GM21447 (cell line): ENCODE measurements around the gene FGFBP3.
"Not testable (repeated sequence)": the region's sequence is repeated elsewhere in the genome, so short reads cannot be mapped to it uniquely, and the experiment has no call there.

Source experiments
- ATAC-seq: cut with Tn5 transposase; IDR thresholded peaks from one replicate; pipeline ENCODE4 v1.9.1; 2021; ENCODE audit not compliant: unreplicated experiment

Gene FGFBP3

DNA sequence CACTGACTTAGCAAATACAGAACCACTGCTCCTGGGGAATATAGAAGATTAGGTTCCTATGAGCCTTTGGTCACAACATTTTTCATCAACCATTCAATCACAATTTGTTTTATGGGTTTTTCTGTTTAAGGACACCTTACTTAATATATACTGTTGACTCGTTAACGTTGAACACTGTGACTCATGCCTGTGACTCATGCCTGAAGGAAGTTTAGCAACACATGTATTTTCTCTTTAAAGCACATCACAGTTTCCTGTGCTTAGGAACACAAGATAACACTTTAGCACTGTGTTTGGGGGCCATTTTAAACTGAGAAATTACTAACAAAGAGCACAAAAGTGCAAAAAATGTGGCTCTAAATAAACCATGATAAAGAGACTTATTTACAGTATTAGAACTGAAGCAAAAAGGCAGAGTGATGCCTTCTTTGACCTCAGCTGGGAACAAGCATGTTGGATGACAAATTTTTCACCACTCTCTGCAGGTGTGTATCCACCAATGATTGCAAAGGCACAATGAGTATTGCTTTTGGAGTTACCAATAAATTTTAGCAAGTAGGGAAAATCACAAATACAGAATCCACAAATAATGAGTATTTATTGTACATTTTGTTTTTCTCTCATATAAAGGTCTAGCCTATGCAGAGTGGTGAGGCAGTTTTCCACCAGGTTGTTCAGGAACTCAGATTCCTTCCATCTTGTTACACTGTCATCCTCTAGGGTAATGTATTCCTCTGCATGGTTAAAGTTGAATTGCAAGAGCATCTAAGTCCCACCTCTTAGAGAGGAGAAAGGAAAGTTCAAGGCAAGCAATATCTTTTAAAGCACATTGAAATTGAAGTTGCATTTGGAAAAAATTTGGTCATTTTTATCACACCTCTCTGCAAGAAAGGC, 7.3 kb downstream of the FGFBP3 start:
- ATAC-seq = no peak

DNA sequence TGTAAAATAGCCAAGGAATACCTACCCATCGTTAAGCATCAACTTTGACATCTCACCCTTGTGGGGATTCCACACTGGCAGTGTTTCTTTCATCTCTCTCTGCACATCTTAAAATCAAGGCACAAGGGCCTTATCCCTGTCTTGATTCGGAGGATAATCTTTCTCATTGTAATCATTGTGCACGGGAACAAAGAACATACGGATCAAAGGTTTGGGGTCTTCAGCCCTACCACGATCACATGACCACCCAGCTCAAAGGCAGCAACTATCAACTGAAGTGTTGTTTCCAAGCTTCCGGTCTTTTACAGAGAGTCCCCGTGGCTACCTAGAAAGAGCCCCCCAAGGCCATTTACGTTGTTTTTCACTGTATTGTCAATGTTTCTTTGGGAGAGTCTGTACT, 11.9 kb downstream of the FGFBP3 start:
- ATAC-seq = no peak

DNA sequence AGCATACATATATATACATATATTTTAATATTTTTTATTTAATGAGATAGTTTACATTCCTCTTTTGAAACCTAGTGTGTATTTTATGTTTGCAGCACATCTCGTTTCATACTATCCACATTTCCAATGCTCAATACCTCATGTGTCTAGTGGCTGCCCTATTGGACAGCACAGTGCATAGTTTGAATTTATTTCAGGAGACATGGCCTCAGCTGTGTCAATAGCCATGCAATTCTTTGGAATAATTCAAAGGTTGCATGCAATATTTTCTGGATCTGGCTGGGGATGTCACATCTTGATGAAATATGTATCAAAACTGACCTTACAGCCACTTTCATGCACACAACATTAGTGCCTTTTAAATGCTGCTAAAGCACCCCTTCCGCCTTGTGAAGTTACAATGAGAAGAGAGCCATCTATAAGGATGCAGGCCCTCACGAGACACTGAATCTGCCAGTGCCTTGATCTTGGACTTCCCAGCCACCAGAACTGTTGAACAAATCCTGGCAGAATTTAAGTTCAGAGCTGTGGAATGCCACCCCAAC, 13.0 kb downstream of the FGFBP3 start:
- ATAC-seq = no peak

DNA sequence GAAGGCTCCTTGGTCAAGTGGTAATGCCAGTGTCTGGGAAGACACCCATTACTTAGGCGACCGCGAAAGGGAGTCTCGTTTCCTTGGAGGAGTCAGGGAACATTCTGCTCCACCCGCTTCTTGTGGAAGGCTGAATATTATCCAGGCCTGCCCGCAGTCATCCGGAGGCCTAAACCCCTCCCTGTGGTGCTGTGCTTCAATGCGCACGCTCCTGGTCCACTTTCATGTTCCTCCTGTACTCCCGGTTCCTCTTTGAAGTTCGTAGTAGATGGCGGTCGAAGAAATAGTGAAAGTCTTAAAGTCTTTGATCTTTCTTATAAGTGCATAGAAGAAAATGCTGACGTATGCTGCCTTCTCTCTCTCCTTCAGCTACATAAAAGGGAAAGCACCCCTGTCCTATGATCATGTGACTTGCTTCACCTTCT, 15.0 kb downstream of the FGFBP3 start:
- ATAC-seq = not testable (repeated sequence)

- no peak for ATAC-seq
These were observed 16.2 kb downstream of the FGFBP3 start for GRCh38 chr10:91893051-91893450.

DNA sequence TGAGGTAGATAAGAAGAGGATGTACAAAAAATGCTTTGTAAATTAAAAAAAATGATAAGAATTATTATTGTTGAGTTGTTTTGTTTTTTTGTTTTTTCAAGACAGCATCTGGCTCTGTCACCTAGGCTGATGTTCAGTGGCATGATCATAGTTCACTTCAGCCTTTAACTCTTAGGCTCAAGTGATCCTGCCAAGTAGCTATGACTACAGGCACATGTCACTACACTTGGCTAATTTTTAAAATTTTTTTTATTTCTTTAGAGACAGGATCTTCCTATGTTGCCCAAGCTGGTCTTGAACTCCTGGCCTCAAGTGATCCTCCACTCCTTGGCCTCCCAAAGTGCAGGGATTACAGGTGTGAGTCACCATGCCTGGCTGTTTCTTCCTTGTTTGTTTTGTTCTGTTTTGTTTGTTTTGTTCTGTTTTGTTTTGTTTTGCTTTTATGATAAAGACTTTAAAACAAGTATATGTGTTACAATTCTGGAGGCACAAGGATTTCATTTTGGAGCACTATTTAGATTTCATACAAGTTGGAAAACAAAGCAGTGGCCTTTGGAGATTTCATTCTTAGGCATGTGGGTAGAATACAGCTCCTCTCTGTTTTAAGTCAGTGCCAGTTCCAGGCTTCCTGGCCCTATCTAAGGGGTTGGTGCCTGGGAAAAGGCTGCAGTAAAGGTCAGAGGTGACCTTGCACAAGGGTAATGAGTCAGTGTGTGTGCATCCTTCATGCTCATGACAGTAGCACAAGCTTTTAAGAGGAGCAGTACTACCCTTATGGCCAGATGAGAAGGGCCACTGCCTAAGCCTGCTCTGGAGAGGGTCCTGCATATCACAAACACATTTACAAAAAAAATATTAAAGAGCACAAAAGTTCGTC, 17.9 kb downstream of the FGFBP3 start:
- no peak for ATAC-seq

DNA sequence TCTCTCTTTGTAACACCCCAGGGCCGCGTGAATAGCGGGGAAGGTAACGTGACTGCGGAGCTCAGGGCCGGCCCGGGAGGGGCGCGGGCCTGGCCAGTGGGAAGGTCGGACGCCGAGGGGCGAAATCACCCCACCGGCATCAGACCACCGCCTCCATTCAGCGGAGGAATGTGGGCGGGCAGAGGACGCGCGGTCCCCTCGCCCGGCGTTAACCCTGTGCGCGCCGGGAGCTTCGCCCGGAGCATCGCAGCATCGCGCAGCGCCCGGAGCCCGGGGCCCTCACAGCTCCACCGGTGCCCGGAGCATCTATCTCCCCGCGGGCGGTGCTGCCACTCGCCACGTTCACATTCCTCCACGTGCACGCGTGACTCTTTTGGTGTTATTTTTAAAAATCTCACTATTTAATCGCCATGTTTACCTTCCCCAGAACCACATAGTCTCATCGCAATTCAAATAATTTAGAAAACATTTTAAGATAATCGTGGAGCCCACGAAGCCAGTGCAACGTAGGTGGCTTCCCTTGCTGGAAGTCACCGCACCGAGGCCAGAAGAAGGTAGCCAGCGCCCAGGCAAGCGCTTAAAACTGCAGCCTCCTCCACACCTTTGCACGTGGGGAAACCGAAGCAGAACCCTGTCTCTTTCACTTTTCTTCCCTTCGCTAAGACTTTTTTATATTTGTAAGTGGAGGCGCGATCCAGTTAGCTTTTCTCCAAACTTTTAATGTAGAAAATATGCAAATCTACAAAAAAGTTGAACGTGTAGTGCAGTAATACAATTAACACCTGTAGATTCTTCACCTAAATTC, 21.8 kb downstream of the FGFBP3 start:
- ATAC-seq = no peak

GRCh38 chr10:91886954-91887271, 22.4 kb downstream of the FGFBP3 start:
- ATAC-seq = no peak

GRCh38 chr10:91885362-91886079, 23.8 kb downstream of the FGFBP3 start:
- no peak for ATAC-seq

- no peak for ATAC-seq
These were observed 24.8 kb downstream of the FGFBP3 start for GRCh38 chr10:91884536-91884935.

GRCh38 chr10:91883549-91884444, 25.5 kb downstream of the FGFBP3 start:
- no peak for ATAC-seq

- no peak for ATAC-seq
These were observed 29.0 kb downstream of the FGFBP3 start for GRCh38 chr10:91880310-91880709.

- no peak for ATAC-seq
These were observed 29.6 kb downstream of the FGFBP3 start for GRCh38 chr10:91879515-91880170.

DNA sequence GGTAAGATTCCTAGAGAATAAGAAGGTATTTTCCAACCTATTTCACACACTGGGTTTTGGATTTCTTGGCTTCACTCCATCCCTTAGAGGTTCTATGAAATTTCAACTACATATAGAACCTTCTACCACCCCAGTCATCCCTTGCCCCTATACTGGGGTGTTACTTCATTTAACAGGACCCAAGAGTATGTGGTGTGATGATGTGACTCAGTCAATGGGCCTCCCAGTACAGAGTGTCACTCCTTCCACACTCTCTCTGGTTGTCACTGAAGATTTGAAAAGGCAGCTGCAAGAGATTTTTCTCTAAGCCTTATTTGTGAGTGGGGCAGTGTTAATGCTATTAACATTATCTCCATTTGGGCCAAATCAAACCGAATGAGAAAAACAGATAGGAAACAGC, 33.5 kb downstream of the FGFBP3 start:
- ATAC-seq = no peak

- no peak for ATAC-seq
These were observed 34.1 kb downstream of the FGFBP3 start for GRCh38 chr10:91875156-91875555.

DNA sequence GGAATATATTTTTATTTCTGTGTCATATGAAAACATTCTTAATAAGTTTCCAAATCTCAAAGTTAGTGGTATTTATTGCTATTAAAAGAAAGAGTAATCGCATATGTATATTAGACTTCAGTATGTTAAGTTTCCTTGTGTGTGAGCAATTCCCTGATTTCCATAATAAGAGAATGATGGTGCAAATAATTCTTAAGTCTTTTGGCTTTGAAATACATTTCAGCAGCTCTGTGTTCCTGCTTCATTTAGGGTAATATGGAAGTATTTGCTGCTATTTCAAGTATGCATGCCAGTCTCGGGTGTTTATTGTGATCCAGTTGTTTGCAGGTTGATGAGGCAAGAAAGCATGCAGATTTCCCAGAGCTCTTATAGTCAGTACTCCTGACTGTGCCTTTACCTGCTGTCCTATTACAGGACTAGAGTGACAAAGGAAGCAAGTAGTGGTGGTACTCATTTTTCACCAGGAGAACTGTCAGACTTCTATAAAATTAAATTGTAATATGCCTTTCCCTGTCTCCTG, 43.7 kb downstream of the FGFBP3 start:
- ATAC-seq = no peak

DNA sequence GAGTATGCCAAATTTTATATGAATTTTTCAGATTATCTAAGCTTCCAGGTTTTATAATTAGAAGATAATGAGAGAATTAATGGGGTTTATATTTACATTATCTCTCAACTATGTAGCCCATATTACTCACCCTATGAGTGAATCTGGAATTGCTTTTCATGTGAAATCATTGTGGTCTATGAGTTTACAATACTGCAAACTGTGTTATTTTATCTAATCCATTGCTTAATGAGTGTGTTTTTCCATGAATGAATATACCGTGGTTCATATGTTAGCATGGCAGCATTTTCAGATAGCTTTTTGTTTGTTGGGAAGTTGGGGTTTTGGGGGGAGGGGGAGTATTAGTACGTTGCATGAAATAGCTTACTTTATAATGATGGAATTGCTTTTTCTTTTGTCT, 44.5 kb downstream of the FGFBP3 start:
- ATAC-seq = no peak

GRCh38 chr10:91864099-91864498, 45.2 kb downstream of the FGFBP3 start:
- no peak for ATAC-seq

GRCh38 chr10:91860885-91861284, 48.4 kb downstream of the FGFBP3 start:
- no peak for ATAC-seq
